NB4 (cell line): ENCODE measurements around the gene ADRB2.
"Not testable (repeated sequence)": the region's sequence is repeated elsewhere in the genome, so short reads cannot be mapped to it uniquely, and the experiment has no call there.

Source experiments
- DNase-seq: peaks from one replicate; pipeline ENCODE4 v3.0.0; 2010; ENCODE audit warnings: low read depth
- H3K4me3 ChIP-seq: one replicate; pipeline ENCODE4 v1.5.1; 2011; ENCODE audit warnings: mild to moderate bottlenecking, low read depth, low read length, moderate library complexity
- CTCF ChIP-seq: IDR thresholded peaks from one replicate; pipeline ENCODE4 v1.5.1; 2012; ENCODE audit warnings: low read depth, low read length
- MYC ChIP-seq: IDR thresholded peaks from 2 replicates; pipeline ENCODE4 v1.6.1; 2011; ENCODE audit warnings: low read depth, low read length
- POLR2A ChIP-seq: IDR thresholded peaks from 2 replicates; pipeline ENCODE4 v1.6.1; 2011; ENCODE audit warnings: mild to moderate bottlenecking; ENCODE audit not compliant: insufficient read length; ENCODE audit errors: extremely low read depth
- TF ChIP-seq, protein P1 (sequence below): IDR thresholded peaks from 2 replicates; pipeline ENCODE4 v1.6.1; 2011; ENCODE audit warnings: low read depth, low read length

ADRB2 gene

GRCh38 chr5:148866024-148866423 lies 39.6 kb downstream of the ADRB2 start:
- DNase-seq: no peak
- no peak overlapping the region for H3K4me3 ChIP-seq
- TF ChIP-seq, protein P1, sequence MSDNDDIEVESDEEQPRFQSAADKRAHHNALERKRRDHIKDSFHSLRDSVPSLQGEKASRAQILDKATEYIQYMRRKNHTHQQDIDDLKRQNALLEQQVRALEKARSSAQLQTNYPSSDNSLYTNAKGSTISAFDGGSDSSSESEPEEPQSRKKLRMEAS: no peak
- TF ChIP-seq CTCF: no peak
- no peak for TF ChIP-seq MYC
- no peak for TF ChIP-seq POLR2A

- DNase-seq: no peak
- TF ChIP-seq MYC: no peak
- TF ChIP-seq POLR2A: no peak
- TF ChIP-seq CTCF: no peak
- TF ChIP-seq, protein P1: no peak
Measured at GRCh38 chr5:148873120-148873519, 46.7 kb downstream of the ADRB2 start.

GRCh38 chr5:148873690-148874485 lies 47.5 kb downstream of the ADRB2 start:
- H3K4me3 ChIP-seq: no peak overlapping the region
- DNase-seq: no peak
- TF ChIP-seq POLR2A: no peak
- no peak for TF ChIP-seq CTCF
- TF ChIP-seq MYC: no peak
- TF ChIP-seq, protein P1: no peak

More at GRCh38 chr5:148873120-148873519, 46.7 kb downstream of the ADRB2 start:
- no peak overlapping the region for H3K4me3 ChIP-seq

- no peak overlapping the region for H3K4me3 ChIP-seq
- DNase-seq: no peak
- TF ChIP-seq, protein P1: no peak
- no peak for TF ChIP-seq POLR2A
- no peak for TF ChIP-seq MYC
- TF ChIP-seq CTCF: no peak
Measured at GRCh38 chr5:148875205-148875875, 48.9 kb downstream of the ADRB2 start.

DNA sequence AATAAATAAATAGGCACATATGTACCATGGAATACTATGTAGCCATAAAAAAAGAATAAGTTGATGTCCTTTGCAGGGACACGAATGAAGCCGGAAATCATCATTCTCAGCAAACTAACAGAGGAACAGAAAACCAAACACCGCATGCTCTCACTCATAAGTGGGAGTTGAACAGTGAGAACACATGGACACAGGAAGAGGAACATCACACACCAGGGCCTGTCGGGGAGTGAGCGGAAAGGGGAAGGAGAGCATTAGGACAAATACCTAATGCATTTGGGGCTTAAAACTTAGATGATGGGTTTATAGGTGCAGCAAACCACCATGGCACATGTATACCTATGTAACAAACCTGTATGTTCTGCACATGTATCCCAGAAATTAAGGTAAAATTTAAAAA lies 51.0 kb downstream of the ADRB2 start:
- not testable (repeated sequence) for H3K4me3 ChIP-seq
- DNase-seq: peak; percentile 11
